EL (cell line): Measurements from ENCODE around the gene CDKN1B.

Experiments
- DNase-seq: peaks from one replicate; pipeline ENCODE4 v3.0.0-alpha.2; 2016

CDKN1B gene

GRCh38 chr12:12770262-12770661, 53.1 kb downstream of the CDKN1B start:
- no peak for DNase-seq
